ENCODE results near the gene TFR2. TPM values are rescaled to one million over a fixed set of nuclear protein-coding genes. Genes with fewer than 3 reads are reported as not detected.

TFR2 gene
- total and polyA plus RNA-seq, 2 of the 13 experiments (the other 11 are each of a cell fraction or from before 2014, with no cell fraction given), result 36.9 to 64.2 TPM

GRCh38 chr7:100655908-100656674, 14.7 kb upstream of the TFR2 start, which contains the start of gene ACTL6B (continued):
- TF ChIP-seq KAT8 (CRISPR knock-in tag; IDR thresholded peaks at IDR 0.05) (peak; percentile 64), SIN3B (IDR thresholded peaks at IDR 0.05; ENCODE audit: low read length) (no peak), UBTF (CRISPR knock-in tag; IDR thresholded peaks at IDR 0.05) (no peak), NCOR1 (IDR thresholded peaks at IDR 0.05; ENCODE audit: borderline replicate concordance, low read length) (no peak), SMAD1 (CRISPR knock-in tag; IDR thresholded peaks at IDR 0.05; ENCODE audit: borderline replicate concordance, low read depth) (no peak), ZNF18 (CRISPR knock-in tag; IDR thresholded peaks at IDR 0.05; ENCODE audit: insufficient replicate concordance) (no peak), NFE2 (CRISPR knock-in tag; IDR thresholded peaks at IDR 0.05) (no peak), ZXDC (CRISPR knock-in tag; IDR thresholded peaks at IDR 0.05) (no peak), MLX (CRISPR knock-in tag; IDR thresholded peaks at IDR 0.05) (no peak), PCBP2 (optimal IDR thresholded peaks at IDR 0.05; ENCODE audit: low read depth, low read length, poor library complexity, severe bottlenecking) (no peak), BRCA1 (CRISPR knock-in tag; IDR thresholded peaks at IDR 0.05) (no peak)
- TF ChIP-seq, protein P1, sequence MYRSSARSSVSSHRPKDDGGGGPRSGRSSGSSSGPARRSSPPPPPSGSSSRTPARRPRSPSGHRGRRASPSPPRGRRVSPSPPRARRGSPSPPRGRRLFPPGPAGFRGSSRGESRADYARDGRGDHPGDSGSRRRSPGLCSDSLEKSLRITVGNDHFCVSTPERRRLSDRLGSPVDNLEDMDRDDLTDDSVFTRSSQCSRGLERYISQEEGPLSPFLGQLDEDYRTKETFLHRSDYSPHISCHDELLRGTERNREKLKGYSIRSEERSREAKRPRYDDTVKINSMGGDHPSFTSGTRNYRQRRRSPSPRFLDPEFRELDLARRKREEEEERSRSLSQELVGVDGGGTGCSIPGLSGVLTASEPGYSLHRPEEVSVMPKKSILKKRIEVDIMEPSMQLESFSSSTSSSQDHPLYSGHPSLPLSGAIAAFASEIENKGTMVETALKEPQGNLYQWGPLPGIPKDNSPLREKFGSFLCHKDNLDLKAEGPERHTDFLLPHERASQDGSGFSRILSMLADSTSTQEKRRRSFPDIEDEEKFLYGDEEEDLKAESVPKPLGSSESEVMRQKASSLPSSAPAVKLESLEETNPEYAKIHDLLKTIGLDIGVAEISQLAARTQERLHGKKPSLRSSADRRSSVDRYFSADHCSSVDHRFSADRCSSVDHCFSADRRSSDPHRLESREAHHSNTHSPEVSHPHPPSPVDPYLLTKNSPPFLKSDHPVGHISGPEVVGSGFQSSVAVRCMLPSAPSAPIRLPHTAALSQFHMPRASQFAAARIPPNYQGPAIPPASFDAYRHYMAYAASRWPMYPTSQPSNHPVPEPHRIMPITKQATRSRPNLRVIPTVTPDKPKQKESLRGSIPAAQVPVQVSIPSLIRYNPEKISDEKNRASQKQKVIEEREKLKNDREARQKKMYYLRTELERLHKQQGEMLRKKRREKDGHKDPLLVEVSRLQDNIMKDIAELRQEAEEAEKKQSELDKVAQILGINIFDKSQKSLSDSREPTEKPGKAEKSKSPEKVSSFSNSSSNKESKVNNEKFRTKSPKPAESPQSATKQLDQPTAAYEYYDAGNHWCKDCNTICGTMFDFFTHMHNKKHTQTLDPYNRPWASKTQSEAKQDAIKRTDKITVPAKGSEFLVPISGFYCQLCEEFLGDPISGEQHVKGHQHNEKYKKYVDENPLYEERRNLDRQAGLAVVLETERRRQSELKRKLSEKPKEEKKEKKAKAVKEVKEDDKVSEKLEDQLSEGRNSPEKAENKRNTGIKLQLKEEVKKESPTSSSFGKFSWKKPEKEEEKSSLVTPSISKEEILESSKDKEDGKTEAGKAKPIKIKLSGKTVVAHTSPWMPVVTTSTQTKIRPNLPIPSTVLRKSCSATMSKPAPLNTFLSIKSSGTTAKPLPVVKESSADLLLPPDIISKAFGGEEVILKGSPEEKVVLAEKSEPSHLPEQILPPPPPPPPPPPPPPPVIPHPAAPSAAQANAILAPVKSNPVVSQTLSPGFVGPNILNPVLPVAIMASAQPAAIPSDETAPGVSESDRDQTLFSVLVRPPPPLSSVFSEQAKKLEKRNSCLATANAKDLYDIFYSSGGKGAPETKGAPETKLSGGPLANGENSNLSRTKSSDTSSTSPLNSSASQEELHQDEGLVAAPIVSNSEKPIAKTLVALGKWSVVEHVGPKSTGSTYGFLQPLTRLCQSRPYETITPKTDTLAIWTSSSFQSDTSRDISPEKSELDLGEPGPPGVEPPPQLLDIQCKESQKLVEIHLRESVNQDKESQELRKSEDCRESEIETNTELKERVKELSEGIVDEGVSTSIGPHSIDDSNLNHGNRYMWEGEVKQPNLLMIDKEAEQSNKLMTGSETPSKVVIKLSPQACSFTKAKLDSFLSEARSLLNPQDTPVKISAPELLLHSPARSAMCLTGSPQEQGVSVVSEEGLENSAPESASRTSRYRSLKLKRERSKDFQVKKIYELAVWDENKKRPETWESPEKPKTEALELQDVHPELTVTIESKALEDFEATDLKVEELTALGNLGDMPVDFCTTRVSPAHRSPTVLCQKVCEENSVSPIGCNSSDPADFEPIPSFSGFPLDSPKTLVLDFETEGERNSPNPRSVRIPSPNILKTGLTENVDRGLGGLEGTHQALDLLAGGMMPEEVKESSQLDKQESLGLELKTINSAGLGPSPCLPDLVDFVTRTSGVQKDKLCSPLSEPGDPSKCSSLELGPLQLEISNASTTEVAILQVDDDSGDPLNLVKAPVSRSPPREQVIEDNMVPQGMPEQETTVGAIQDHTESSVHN (CRISPR knock-in tag; IDR thresholded peaks at IDR 0.05), result no peak
